OCI-LY7 (cell line): Measurements from ENCODE around the gene IPO9.
"Not testable (repeated sequence)": the region's sequence is repeated elsewhere in the genome, so short reads cannot be mapped to it uniquely, and the experiment has no call there.

Source experiments
- EZH2phosphoT487 ChIP-seq: fragments of 200-600 bp; sonication (generic); IDR thresholded peaks from 2 replicates; pipeline ENCODE4 v1.6.1; 2018; ENCODE audit warnings: low read depth, borderline replicate concordance, mild to moderate bottlenecking, mixed run types, antibody characterized with exemption, low read length, moderate library complexity, mixed read lengths
- TF ChIP-seq, protein P1 (sequence below): fragments of 200-600 bp; sonication (generic); conservative IDR thresholded peaks from 2 replicates; pipeline ENCODE4 v1.5.1; 2014; ENCODE audit warnings: mild to moderate bottlenecking, antibody characterized with exemption, low read length, moderate library complexity, mixed read lengths

DNA sequence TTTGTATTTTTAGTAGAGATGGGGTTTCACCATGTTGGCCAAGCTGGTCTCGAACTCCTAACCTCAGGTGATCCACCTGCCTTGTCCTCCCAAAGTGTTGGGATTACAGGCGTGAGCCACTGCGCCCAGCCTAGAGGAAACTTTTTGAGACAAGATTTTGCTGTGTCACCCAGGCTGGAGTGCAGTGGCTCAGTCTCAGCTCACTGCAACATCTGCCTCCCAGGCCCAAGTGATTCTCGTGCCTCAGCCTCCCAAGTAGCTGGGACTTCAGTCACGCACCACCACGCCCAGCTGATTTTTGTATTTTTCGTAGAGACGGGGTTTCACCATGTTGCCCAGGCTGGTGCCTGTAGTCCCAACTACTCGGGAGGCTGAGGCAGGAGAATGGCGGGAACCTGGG, 10.1 kb downstream of the IPO9 start:
- TF ChIP-seq EZH2phosphoT487 = not testable (repeated sequence)
- TF ChIP-seq, protein P1, sequence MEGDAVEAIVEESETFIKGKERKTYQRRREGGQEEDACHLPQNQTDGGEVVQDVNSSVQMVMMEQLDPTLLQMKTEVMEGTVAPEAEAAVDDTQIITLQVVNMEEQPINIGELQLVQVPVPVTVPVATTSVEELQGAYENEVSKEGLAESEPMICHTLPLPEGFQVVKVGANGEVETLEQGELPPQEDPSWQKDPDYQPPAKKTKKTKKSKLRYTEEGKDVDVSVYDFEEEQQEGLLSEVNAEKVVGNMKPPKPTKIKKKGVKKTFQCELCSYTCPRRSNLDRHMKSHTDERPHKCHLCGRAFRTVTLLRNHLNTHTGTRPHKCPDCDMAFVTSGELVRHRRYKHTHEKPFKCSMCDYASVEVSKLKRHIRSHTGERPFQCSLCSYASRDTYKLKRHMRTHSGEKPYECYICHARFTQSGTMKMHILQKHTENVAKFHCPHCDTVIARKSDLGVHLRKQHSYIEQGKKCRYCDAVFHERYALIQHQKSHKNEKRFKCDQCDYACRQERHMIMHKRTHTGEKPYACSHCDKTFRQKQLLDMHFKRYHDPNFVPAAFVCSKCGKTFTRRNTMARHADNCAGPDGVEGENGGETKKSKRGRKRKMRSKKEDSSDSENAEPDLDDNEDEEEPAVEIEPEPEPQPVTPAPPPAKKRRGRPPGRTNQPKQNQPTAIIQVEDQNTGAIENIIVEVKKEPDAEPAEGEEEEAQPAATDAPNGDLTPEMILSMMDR = not testable (repeated sequence)
